NOMO-1 treated with DMSO at 0.1 percent for 48 hours (cell line): Measurements from ENCODE around the gene RAD52.
"Not testable (repeated sequence)": the region's sequence is repeated elsewhere in the genome, so short reads cannot be mapped to it uniquely, and the experiment has no call there.

Source experiments
- DNase-seq: peaks from one replicate; lab custom pipeline; 2025; ENCODE audit not compliant: unreplicated experiment; lab: John Stamatoyannopoulos, UW

The RAD52 gene

DNA sequence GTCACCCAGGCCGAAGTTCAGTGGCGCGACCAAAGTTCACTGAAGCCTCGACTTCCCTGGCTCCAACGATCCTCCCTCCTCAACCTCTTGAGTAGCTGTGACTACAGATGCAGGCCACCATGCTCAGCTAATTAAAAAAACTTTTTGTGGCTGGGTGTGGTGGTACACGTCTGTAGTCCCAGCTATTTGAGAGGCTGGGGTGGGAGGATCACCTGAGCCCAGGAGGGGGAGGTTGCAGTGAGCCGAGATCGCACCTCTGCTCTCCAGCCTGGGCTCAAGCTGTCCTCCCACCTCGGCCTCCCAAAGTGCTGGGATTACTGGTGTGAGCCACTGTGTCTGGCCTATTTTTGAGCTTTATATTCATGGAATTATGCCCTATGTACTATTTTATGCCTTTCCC lies 18.1 kb upstream of the RAD52 start:
- DNase-seq = no peak

DNA sequence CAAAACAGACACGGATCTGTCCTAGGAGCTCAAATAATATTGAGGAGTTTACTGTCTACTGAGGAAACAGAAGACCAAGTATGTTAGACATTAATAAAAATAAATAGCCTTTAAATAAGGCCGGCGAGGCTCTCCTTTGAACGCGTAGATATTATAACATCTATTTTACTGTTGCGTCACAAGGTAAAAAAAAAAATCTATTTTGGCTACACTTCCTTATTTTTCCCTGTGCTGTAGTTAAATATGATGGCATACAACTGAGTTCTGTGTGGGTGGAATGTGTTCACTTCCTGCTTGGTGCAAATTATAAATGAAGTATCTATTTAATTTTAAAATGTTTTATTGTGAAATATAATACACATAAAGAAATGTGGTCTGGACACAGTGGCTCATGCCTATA lies 17.2 kb upstream of the RAD52 start:
- DNase-seq = peak; percentile 65

DNA sequence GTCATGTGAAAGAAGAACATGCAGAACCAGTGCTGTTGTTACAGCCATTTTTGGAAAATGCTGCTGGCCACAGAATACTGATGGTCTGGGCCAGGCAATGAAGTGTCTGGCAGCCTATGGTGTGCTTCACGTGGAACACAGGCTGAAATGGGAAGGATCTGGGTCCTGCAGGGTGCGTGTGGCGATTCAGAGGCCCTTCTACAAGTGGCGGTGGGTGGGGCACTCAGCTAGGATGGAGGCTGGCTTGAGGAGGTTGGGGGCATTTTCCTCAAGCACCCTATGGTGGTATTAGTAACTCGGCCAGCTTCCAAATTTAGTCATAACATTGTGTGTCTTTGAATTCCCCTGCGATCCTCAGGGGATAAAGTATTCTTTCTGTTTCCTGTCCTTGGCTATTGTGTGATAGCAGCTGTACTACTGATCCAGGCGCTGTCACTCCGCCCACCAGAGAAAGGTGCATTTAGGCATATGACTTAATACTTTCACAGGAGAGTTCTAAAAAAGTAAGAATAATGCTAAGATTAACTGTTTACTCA lies 9.2 kb upstream of the RAD52 start:
- DNase-seq = no peak

DNA sequence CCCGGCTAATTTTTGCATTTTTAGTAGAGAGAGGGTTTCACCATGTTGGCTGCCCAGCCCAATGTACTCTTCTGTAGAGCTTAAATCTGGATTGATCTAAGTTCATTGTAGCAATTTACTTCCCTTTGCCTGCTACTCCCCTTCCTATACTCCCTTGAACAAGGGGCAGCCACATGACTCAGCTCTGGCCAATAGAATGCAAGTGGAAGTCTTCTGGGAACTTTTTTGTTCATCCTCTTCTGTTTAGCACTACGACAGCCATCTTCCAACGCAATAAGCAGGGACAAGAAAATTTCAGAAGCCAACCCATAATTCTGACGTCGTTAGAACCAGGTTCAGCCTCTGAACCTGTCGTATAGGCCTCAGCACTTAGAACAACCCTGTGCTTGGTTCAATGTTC lies 6.4 kb upstream of the RAD52 start:
- DNase-seq = no peak

DNA sequence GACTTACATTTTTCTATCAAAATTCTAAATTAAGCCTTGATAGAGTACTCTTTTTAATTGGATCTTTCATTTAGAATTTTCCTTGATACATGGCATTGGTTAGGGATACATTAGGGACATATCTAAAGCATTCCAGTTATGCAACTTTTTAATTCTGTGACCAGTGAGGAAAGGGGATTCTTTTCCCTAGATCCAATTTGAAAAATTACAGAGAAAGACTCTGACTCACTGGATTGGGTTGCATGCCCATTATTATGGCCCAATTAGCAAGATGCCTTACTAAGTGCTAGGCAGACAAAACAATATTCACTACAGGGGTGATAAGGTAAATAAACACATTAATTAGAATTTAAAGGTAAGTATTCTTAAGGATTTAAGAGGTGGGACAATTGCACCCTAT lies 5.2 kb upstream of the RAD52 start:
- no peak for DNase-seq

DNA sequence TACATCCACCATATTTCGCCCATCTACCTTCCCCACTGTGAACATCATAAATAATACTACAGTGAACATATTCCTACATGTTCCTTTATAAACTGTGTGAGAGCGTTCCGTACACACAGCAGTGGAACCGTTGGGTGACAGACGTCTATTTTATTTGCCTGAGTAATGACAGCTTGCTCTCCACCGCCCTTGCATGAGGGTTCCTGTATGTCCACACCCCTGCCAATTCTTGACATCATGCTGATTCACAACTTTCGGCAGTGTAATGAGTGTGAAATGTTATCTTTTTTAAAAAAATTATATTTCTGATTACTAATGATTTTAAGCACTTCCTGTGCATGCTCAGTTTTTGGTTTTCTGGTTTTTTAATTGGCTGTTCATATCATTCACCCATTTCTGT lies 4.3 kb upstream of the RAD52 start:
- DNase-seq = no peak

DNA sequence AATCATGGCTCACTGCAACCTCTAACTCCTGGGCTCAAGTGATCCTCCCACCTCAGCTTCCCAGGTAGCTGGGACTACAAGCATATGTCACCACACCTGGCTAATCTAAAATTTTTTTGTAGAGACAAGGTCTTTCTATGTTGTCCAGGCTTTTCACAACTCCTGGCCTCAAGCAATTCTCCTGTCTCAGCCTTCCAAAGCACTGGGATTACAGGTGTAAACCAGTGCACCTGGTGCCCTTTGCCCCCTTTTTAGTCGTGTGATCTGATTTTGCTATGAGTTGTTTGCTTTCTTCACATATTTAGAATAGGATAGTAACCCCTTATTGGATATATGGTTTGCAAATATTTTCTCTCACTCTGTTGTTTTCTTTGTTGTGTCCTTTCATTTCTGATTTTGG lies 1.7 kb upstream of the RAD52 start:
- no peak for DNase-seq

DNA sequence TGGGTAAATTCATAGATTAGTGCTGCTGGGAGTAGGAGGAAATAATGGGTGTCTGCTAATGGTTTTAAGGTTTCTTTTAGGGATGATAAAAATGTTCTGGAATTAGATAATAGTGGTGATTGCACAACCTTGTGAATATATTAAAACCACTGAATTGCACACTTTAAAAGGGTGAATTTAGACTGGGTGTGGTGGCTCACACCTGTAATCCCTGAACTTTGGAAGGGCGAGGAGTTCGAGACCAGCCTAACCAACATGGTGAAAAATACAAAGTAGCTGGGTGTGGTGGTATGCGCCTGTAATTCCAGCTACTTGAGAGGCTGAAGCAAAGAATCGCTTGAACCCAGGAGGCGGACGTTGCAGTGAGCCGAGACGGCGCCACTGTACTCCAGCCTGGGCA lies 1.3 kb downstream of the RAD52 start:
- DNase-seq = no peak

DNA sequence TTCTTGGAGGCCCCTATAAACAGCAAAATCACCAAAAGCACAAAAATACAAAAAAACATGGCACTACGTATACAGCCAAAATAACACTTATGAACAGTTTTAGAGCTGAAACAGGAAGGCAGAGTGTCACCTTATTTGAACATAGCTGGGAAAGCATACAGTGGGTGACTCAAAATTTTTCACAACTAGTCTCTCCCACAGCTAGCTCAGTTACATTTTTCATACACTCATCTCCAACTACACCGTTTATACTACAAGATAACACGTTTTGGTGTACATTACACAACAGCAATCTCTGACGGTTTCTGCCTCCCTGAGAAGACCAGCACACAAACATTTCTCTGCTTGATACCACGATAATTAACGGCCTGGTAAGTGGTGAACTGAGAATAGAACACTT lies 2.9 kb downstream of the RAD52 start:
- DNase-seq = no peak

DNA sequence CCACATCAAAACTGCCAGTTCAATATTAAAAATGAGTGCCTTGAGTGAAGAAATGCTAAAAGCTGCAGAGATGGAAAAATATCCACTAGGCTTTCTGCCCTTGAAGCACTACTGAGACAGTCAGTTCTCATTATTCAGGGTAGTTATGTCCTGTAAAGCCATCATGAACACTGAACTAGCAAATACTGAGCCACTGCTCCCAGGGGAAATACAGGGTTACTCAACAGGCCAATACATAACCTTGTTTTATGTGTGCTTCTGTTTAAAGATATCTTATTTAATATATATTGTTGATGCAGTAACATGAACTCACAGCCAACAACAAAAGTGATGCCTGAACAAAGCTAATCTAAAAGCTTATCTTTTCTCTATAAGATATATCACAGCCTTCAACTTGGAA lies 3.3 kb downstream of the RAD52 start:
- no peak for DNase-seq

DNA sequence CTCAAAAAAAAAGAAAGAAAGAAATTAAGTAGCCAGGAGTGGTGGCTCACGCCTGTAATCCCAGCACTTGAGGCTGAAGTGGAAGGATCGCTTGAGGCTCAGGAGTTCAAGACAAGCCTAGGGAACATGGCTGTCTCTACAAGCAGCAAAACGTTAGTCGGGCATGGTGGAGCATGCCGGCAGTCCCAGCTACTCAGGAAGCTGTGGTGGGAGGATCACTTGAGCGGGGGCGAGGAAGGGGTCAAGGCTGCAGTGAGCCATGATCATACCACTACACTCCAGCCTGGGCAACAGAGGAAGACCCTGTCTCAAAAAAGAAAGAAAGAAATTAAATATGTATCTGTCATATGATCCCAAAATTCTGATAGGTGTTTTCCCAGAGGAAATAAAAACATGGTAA lies 5.3 kb downstream of the RAD52 start:
- no peak for DNase-seq

DNA sequence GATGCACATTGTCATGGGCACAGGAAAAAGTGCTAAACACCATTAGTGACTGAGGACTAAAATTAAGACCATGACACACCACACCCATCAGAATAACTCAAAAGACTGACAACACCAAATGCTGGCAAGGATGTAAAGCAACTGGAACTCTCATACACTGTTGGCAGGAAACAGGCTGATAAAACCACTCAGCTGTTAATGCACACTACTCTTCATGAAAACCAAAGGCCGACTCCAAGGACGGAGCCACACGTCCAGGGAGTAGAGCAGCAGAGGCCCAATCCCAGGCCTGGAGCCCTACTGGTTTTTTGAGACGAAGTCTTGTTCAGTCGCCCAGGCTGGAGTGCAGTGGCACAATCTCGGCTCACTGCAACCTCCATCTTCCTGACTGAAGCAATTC lies 6.4 kb downstream of the RAD52 start:
- no peak for DNase-seq

DNA sequence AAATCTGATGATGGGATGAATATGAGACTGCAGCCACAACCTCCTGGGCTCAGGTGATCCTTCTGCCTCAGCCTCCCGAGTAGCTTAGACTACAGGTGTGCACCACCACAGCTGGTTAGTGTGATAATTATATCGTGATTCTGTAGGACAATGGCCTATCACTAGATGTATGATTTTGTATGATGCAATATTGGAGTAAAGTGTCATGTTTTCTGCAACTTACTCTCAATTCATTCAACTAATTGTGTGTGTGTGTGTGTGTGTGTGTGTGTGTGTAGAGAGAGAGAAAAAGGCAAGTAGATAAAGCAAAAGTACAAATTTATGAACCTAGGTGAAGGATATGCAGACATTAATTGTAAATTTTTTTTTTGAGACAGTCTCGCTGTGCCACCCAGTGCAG lies 10.7 kb downstream of the RAD52 start:
- DNase-seq = no peak

DNA sequence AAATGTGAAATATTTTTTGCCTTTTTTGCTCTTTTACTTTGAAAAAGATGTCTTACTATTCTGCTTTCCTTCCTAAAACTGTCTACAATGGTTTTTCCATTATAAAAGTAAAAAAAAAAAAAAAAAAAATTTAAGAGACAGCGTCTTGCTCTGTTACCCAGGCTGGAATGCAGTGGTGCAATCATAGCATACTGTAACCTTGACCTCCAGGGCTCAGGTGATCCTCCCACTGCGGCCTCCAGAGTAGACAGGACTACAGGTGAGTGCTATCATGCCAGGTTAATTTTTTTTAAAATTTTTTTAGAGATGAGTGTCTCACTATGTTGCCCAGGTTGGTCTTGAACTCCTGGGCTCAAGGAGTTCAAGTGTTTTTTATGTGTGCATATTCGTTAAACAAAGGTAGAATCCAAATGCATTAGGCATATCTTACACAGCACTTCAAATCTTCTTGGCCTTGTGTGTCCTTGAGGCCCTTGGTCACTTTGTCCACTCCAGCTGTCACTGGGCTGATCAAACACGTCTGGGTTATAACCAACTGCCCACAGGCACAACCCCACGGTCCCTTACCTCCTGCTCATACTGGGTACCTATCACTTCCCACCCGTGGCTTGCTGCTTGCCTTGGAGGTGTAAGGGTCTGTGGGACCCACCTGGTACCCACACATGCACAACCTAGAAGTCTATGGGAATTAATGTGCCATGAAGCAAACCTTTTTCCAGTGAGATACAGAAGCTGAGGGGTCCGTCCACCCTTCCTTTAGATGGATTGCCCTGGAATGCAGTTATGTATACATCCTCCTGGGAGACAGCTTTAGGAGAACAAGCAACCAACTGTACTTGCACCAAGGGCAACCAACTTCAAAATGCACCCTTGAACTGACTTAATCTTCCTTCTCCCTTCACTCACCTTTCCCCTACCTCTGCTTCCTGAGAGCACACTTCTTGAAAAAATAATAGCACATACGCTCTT lies 12.8 kb downstream of the RAD52 start:
- DNase-seq = no peak

DNA sequence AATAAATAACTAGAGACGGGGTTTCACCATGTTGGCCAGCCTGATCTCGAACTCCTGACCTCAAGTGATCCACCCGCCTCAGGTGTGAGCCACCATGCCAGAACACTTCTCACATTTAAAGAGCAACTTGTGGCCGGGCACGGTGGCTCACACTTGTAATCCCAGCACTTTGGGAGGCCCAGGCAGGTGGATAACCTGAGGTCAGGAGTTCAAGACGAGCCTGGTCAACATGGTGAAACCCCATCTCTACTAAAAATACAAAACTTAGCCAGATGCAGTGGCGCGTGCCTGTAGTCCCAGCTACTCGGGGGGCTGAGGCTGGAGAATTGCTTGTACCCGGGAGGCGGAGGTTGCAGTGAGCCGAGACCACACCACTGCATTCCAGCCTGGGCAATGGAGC lies 13.6 kb downstream of the RAD52 start:
- DNase-seq = not testable (repeated sequence)

DNA sequence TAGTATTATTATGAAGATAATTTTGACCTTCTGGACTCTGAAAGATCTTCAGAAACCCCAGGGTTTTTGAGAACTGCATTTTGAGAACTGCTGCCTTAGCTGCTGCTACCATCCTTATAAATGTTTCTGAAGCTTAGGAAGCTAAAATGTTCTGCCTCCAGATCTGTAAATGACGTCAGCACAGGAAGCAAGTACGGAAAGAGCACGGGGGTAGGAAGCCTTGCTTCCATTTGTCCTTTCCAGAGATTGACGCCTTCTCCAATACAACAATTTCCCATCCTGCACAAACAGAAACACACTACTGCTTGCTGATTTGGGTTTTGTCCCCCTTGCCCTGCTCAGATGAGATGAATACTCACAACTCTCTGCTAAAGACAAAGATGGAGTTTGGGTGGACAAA lies 17.9 kb downstream of the RAD52 start:
- no peak for DNase-seq

DNA sequence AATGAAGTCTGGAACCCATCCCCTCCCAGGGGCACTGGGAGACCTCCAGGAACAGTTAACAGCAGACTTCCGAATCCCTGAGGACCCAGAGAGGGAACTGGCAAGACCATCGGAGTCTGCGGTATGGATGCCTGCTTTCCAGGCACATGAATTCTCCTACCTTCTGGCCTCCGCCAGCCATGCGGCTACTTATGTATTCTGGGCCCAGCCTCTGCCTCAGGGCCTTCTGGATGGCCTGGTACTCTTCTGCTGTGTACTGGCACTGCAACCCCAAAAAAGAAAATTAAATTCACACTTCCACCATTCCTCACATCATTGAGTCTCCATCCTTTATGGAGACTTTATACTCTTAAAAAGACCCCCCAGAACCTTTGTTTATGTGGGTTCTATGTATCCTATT lies 18.4 kb downstream of the RAD52 start:
- DNase-seq = no peak

DNA sequence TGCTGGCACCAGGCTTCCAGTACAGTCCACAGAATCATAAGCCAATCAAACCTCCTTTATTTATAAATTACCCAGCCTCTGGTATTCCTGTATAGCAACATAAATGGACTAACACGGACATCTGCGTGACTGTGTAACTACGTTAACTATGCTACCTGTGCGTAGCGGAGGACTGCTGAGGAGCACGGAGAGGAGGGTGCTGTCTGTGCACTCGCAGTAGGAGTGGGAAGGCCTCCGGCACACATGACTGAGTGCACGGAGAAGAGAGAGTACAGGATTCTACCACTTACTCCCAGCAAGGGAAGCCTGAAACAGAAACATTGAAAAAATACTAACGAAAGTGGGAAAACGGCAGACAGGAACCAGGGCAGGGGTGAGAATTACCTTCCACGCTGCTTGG lies 22.9 kb downstream of the RAD52 start:
- no peak for DNase-seq

DNA sequence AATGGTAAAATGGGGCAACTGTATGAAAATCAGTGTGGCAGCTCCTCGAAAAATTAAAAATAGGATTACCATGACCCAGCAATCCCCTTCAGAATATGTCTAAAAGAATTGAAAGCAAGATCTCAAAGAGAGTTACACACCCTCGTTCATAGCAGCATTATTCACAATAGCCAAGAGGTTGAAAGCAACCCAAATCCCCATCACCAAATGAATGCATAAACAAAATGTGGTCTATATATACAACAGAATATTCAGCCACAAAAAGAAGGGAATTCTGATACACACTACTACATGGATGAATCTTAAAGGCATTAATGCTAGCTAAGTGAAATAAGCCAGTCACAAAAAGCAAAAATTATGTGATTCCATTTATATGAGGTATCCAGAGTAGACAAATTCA lies 27.2 kb downstream of the RAD52 start:
- no peak for DNase-seq

DNA sequence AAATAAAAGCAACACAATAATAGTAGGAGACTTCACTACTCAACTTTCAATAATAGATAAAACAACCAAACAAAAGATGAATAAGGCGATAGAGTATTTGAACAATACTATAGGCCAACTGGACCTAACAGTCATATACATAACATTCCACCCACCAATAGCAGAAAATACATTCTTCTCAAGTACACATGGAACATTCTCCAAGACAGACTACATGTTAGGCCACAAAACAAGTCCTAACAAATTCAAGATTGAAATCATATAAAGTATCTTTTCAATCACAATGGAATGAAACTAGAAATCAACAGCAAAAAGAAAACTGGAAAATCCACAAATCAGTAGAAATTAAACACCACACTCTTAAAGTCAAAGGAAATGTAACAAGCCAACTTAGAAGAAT lies 28.8 kb downstream of the RAD52 start:
- DNase-seq = no peak

DNA sequence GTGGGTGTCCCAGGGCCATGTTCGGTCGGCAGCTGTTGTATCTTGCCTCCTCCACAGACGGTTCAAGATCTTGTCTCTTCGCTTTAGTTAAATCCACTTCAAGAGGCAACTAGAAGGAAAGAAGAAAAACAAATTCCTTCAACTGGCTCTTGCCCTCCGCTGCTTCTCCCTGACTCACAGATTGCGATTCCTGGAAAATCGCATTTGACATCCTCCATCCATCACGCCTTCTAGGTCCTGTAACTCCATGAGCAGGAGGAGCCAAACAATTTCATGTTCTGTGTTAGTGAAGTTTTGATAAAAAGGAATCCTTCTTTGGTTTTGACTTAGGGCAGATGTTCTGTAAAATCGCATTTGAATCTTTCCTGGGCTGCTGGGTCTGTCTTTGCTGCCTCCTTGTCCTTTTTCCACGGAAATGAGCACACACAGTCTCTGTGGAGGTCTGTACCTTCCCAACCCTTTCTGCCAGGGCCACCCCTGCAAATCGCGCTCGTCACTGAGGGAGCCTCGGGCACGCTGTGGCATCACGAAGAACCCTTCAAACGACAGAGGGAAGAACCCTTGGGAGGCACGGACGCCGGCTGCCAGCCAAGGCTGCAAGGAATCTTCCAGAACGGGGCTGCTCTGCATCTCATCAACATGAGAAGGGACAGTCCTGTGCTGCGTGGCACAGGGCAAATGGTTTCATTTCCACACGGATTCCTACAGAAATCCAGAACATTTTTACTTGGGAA lies 32.6 kb downstream of the RAD52 start:
- DNase-seq = no peak

DNA sequence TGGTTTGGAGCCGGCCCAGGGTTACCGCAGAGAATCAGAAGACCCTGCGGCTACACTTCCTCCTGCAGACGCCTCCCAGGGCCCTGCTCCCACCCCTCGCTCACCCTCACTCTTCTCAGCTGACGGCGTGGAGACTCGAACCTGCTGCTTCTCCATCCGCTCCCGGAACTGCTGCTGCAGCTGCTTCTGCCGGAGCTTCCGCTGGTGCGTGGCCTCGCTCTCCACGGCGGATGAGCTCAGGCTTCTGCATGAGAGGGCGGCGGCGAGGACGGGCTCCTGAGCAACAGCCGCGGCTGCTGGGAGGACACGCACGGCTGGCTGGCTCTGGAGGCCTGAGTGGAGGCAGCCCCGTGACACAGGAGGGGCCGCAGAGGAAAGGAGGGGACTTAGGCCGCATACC lies 33.3 kb downstream of the RAD52 start:
- DNase-seq = no peak
